Smooth muscle cell (in vitro differentiated cells): Measurements from ENCODE around the gene ITPA. TPM values are rescaled to one million over a fixed set of nuclear protein-coding genes. Genes with fewer than 3 reads are reported as not detected.

Experiments
- DNase-seq: peaks from one replicate; lab custom pipeline; 2025; ENCODE audit not compliant: unreplicated experiment; lab: John Stamatoyannopoulos, UW
- H2AFZ ChIP-seq: fragments of 200-600 bp; sonication (generic); 2 replicates; pipeline ENCODE4 v1.6.0; 2016; ENCODE audit warnings: antibody characterized with exemption, low read depth, mild to moderate bottlenecking
- H3F3A ChIP-seq: fragments of 200-600 bp; sonication (generic); 2 replicates; pipeline ENCODE4 v1.6.0; 2017; ENCODE audit warnings: antibody characterized with exemption, low read depth
- H3K27ac ChIP-seq: fragments of 200-600 bp; sonication (generic); 2 replicates; pipeline ENCODE4 v1.5.1; 2016; ENCODE audit warnings: low read depth, mild to moderate bottlenecking
- H3K27me3 ChIP-seq: fragments of 200-600 bp; sonication (generic); 2 replicates; pipeline ENCODE4 v1.6.1; 2016; ENCODE audit warnings: low read depth, mild to moderate bottlenecking
- H3K36me3 ChIP-seq: fragments of 200-600 bp; sonication (generic); 2 replicates; pipeline ENCODE4 v1.5.1; 2016; ENCODE audit warnings: low read depth
- H3K4me1 ChIP-seq: fragments of 200-600 bp; sonication (generic); 2 replicates; pipeline ENCODE4 v1.5.1; 2016; ENCODE audit warnings: low read depth
- H3K4me2 ChIP-seq: fragments of 200-600 bp; sonication (generic); 2 replicates; pipeline ENCODE4 v1.6.0; 2016; ENCODE audit warnings: mild to moderate bottlenecking
- H3K4me3 ChIP-seq: fragments of 200-600 bp; sonication (generic); 2 replicates; pipeline ENCODE4 v1.5.1; 2016; ENCODE audit warnings: mild to moderate bottlenecking
- H3K79me2 ChIP-seq: fragments of 200-600 bp; sonication (generic); 2 replicates; pipeline ENCODE4 v1.6.0; 2016; ENCODE audit warnings: low read depth, mild to moderate bottlenecking
- H3K9ac ChIP-seq: fragments of 200-600 bp; sonication (generic); 2 replicates; pipeline ENCODE4 v1.6.0; 2016; ENCODE audit warnings: low read depth
- H3K9me3 ChIP-seq: fragments of 200-600 bp; sonication (generic); replicated peaks from 2 replicates; pipeline ENCODE4 v1.5.1; 2016; ENCODE audit warnings: low read depth
- H4K20me1 ChIP-seq: fragments of 200-600 bp; sonication (generic); 2 replicates; pipeline ENCODE4 v1.6.0; 2016; ENCODE audit warnings: low read depth
- CTCF ChIP-seq: fragments of 200-600 bp; sonication (generic); IDR thresholded peaks from 2 replicates; pipeline ENCODE4 v1.5.1; 2017; ENCODE audit warnings: borderline replicate concordance, mild to moderate bottlenecking, antibody characterized with exemption; ENCODE audit not compliant: insufficient read depth, poor library complexity, severe bottlenecking
- WGBS: methylation state at CpG from one replicate; pipeline ENCODE4 v1.1.7; 2016; ENCODE audit warnings: low lambda C conversion rate; 5-methylcytosine and 5-hydroxymethylcytosine counted together
- polyA plus RNA-seq: library from polyadenylated mRNA; unstranded; fragments of >200 nt; fragmentation: Nextera tagmentation; extraction: Ambion mirVana; gene quantifications from 2 replicates; pipeline ENCODE4 v1.2.1, GENCODE V29; 2016
- total RNA-seq: library from RNA; depleted of rRNA; stranded (reverse); fragments of >200 nt; gene quantifications from 2 replicates; pipeline ENCODE4 v1.2.3, GENCODE V29; 2014

ITPA gene
- total and polyA plus RNA-seq, 2 experiments from 2014 or later, result 20.4 to 51.6 TPM

GRCh38 chr20:3162080-3162611 lies 47.2 kb upstream of the ITPA start:
- Histone ChIP-seq H3K79me2 (peaks cover 29% of the 10 kb centered on the region), H4K20me1 (peaks cover 24% of the 10 kb centered on the region), H3K27ac (no peak overlapping the region), H3K4me3 (no peak overlapping the region), H3K36me3 (no peaks in the 10 kb centered on the region), H3K4me2 (no peak overlapping the region), H3K4me1 (peaks cover 16% of the 10 kb centered on the region), H2AFZ (no peak overlapping the region), H3K9me3 (no peaks in the 10 kb centered on the region), H3K27me3 (no peaks in the 10 kb centered on the region), H3F3A (no peaks in the 10 kb centered on the region), H3K9ac (no peak overlapping the region)
- no peak for TF ChIP-seq CTCF
- 90% methylated on average over 11 of the region's 11 CpGs for WGBS
- DNase-seq, result no peak

- no peak overlapping the region for H3K4me2 ChIP-seq
- WGBS, result 89% methylated on average over 14 of the region's 14 CpGs
- no peak for TF ChIP-seq CTCF
Observed at GRCh38 chr20:3163099-3164042, 45.9 kb upstream of the ITPA start.

GRCh38 chr20:3164043-3164762 lies 45.1 kb upstream of the ITPA start:
- H3K9me3 ChIP-seq, result no peaks in the 10 kb centered on the region
- H3K79me2 ChIP-seq, result peaks cover 8% of the 10 kb centered on the region
- H3F3A ChIP-seq, result no peaks in the 10 kb centered on the region
- H3K9ac ChIP-seq, result no peak overlapping the region
- H3K27ac ChIP-seq, result no peak overlapping the region
- no peak overlapping the region for H2AFZ ChIP-seq
- H3K4me1 ChIP-seq, result peaks cover 9% of the 10 kb centered on the region
- no peak overlapping the region for H3K4me2 ChIP-seq
- peaks cover 18% of the 10 kb centered on the region for H3K27me3 ChIP-seq
- no peaks in the 10 kb centered on the region for H3K36me3 ChIP-seq
- DNase-seq, result no peak
- H4K20me1 ChIP-seq, result peaks cover 3% of the 10 kb centered on the region
- 96% methylated on average over 31 of the region's 32 CpGs for WGBS
- no peak overlapping the region for H3K4me3 ChIP-seq
- TF ChIP-seq CTCF, result no peak

More at GRCh38 chr20:3163099-3164042, 45.9 kb upstream of the ITPA start:
- Histone ChIP-seq H3K9ac (no peak overlapping the region), H3K9me3 (no peaks in the 10 kb centered on the region), H3F3A (no peaks in the 10 kb centered on the region), H3K4me3 (no peak overlapping the region), H4K20me1 (peaks cover 11% of the 10 kb centered on the region), H3K36me3 (no peaks in the 10 kb centered on the region), H3K4me1 (peaks cover 12% of the 10 kb centered on the region), H3K27ac (no peak overlapping the region), H3K79me2 (peaks cover 17% of the 10 kb centered on the region), H2AFZ (no peak overlapping the region), H3K27me3 (peaks cover 10% of the 10 kb centered on the region)
- DNase-seq, result no peak
